Activated CD4-positive, CD25-positive, alpha-beta regulatory T cell treated with anti-CD3 and anti-CD28 coated beads, Interleukin-2, amount 50 U/mL, for 16 hours (primary cell): ENCODE measurements around the gene SH3RF1.

ENCODE experiments used
- DNase-seq: peaks from one replicate; pipeline ENCODE4 v3.0.0-alpha.2; 2020; ENCODE audit warnings: low read depth, low spot score

Gene SH3RF1

GRCh38 chr4:169251291-169252235, 19.2 kb downstream of the SH3RF1 start:
- DNase-seq = no peak

- DNase-seq = no peak
These were observed 20.0 kb downstream of the SH3RF1 start for GRCh38 chr4:169250796-169251195.

GRCh38 chr4:169249999-169250398, 20.8 kb downstream of the SH3RF1 start:
- no peak for DNase-seq

GRCh38 chr4:169249214-169249973, 21.4 kb downstream of the SH3RF1 start:
- DNase-seq = no peak

GRCh38 chr4:169248645-169249044, 22.1 kb downstream of the SH3RF1 start:
- DNase-seq = no peak

- no peak for DNase-seq
These were observed 23.8 kb downstream of the SH3RF1 start for GRCh38 chr4:169246957-169247396.

GRCh38 chr4:169246279-169246678, 24.5 kb downstream of the SH3RF1 start:
- no peak for DNase-seq

GRCh38 chr4:169245061-169245460, 25.7 kb downstream of the SH3RF1 start:
- no peak for DNase-seq

GRCh38 chr4:169243825-169244609, 26.7 kb downstream of the SH3RF1 start:
- no peak for DNase-seq

- no peak for DNase-seq
These were observed 29.3 kb downstream of the SH3RF1 start for GRCh38 chr4:169241464-169241863.

- no peak for DNase-seq
These were observed 31.4 kb downstream of the SH3RF1 start for GRCh38 chr4:169239221-169239905.

GRCh38 chr4:169238445-169238844, 32.3 kb downstream of the SH3RF1 start:
- no peak for DNase-seq

GRCh38 chr4:169236873-169237626, 33.7 kb downstream of the SH3RF1 start:
- DNase-seq = no peak

GRCh38 chr4:169236078-169236477, 34.7 kb downstream of the SH3RF1 start:
- no peak for DNase-seq

GRCh38 chr4:169234137-169234855, 36.5 kb downstream of the SH3RF1 start:
- DNase-seq = no peak

- no peak for DNase-seq
These were observed 37.1 kb downstream of the SH3RF1 start for GRCh38 chr4:169233691-169234090.

GRCh38 chr4:169231647-169232262, 39.0 kb downstream of the SH3RF1 start:
- DNase-seq = no peak

GRCh38 chr4:169229571-169230028, 41.2 kb downstream of the SH3RF1 start:
- DNase-seq = no peak

GRCh38 chr4:169228076-169228475, 42.7 kb downstream of the SH3RF1 start:
- no peak for DNase-seq
